ENCODE data around the gene EIF2AK3.

Gene EIF2AK3

DNA sequence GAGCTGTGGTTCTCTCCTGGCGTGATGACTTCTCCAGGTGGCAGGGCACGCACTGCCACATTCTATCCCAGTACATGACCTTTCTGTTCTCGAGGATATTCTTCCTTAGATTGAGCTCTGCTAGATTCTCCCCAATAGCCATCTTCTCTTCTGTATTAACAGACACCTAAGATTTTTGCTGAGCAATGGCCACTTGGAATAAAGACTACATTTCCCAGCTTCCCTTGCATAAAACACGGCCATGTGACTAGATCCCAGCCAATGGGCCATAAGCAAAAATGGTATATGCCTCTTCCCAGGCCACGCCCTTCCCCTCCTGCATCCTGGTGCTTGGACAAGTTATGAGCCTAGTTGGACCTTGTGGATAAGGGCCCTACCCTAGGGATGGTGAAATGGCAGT, 82.1 kb downstream of the EIF2AK3 start:
- H3K4me3 ChIP-seq (ENCODE audit: low read depth, low read length) = no peak overlapping the region
- TF ChIP-seq, protein P1, sequence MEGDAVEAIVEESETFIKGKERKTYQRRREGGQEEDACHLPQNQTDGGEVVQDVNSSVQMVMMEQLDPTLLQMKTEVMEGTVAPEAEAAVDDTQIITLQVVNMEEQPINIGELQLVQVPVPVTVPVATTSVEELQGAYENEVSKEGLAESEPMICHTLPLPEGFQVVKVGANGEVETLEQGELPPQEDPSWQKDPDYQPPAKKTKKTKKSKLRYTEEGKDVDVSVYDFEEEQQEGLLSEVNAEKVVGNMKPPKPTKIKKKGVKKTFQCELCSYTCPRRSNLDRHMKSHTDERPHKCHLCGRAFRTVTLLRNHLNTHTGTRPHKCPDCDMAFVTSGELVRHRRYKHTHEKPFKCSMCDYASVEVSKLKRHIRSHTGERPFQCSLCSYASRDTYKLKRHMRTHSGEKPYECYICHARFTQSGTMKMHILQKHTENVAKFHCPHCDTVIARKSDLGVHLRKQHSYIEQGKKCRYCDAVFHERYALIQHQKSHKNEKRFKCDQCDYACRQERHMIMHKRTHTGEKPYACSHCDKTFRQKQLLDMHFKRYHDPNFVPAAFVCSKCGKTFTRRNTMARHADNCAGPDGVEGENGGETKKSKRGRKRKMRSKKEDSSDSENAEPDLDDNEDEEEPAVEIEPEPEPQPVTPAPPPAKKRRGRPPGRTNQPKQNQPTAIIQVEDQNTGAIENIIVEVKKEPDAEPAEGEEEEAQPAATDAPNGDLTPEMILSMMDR (IDR thresholded peaks at IDR 0.05; ENCODE audit: low read depth, low read length) = no peak
- in situ Hi-C loops (cut with HindIII; ENCODE audit: low sequenced_read_pairs) = no loop called here
- DNase-seq (ENCODE audit: low read depth, low spot score) = no peak

GRCh38 chr2:88543541-88544057, 83.7 kb downstream of the EIF2AK3 start:
- no peak for DNase-seq (ENCODE audit: low read depth, low spot score)
- TF ChIP-seq, protein P1 (IDR thresholded peaks at IDR 0.05; ENCODE audit: low read depth, low read length) = no peak
- in situ Hi-C loops (cut with HindIII; ENCODE audit: low sequenced_read_pairs) = no loop called here
- H3K4me3 ChIP-seq (ENCODE audit: low read depth, low read length) = no peak overlapping the region

GRCh38 chr2:88542668-88543067, 84.6 kb downstream of the EIF2AK3 start:
- H3K4me3 ChIP-seq (ENCODE audit: low read depth, low read length) = no peak overlapping the region
- in situ Hi-C loops (cut with HindIII; ENCODE audit: low sequenced_read_pairs) = no loop called here
- no peak for DNase-seq (ENCODE audit: low read depth, low spot score)
- TF ChIP-seq, protein P1 (IDR thresholded peaks at IDR 0.05; ENCODE audit: low read depth, low read length) = no peak

- in situ Hi-C loops (cut with HindIII; ENCODE audit: low sequenced_read_pairs) = no loop called here
- TF ChIP-seq, protein P1 (IDR thresholded peaks at IDR 0.05; ENCODE audit: low read depth, low read length) = no peak
- DNase-seq (ENCODE audit: low read depth, low spot score) = no peak
- H3K4me3 ChIP-seq (ENCODE audit: low read depth, low read length) = no peak overlapping the region
These were observed 86.9 kb downstream of the EIF2AK3 start for GRCh38 chr2:88540346-88540745.

- TF ChIP-seq, protein P1 (IDR thresholded peaks at IDR 0.05; ENCODE audit: low read depth, low read length) = no peak
- in situ Hi-C loops (cut with HindIII; ENCODE audit: low sequenced_read_pairs) = no loop called here
- no peak overlapping the region for H3K4me3 ChIP-seq (ENCODE audit: low read depth, low read length)
- no peak for DNase-seq (ENCODE audit: low read depth, low spot score)
These were observed 88.8 kb downstream of the EIF2AK3 start for GRCh38 chr2:88538362-88538917.

- TF ChIP-seq, protein P1 (IDR thresholded peaks at IDR 0.05; ENCODE audit: low read depth, low read length) = no peak
- in situ Hi-C loops (cut with HindIII; ENCODE audit: low sequenced_read_pairs) = no loop called here
These were observed 89.6 kb downstream of the EIF2AK3 start for GRCh38 chr2:88537640-88538039.

More at GRCh38 chr2:88537640-88538039, 89.6 kb downstream of the EIF2AK3 start:
- no peak overlapping the region for H3K4me3 ChIP-seq (ENCODE audit: low read depth, low read length)
- no peak for DNase-seq (ENCODE audit: low read depth, low spot score)

Data from astrocyte of the spinal cord (primary cell).